ENCODE measurements around the gene DEFB124.
"Not testable (repeated sequence)": the region's sequence is repeated elsewhere in the genome, so short reads cannot be mapped to it uniquely, and the experiment has no call there.

The DEFB124 gene

GRCh38 chr20:31473331-31474096, 1.4 kb downstream of the DEFB124 start:
- TF ChIP-seq, protein P1, sequence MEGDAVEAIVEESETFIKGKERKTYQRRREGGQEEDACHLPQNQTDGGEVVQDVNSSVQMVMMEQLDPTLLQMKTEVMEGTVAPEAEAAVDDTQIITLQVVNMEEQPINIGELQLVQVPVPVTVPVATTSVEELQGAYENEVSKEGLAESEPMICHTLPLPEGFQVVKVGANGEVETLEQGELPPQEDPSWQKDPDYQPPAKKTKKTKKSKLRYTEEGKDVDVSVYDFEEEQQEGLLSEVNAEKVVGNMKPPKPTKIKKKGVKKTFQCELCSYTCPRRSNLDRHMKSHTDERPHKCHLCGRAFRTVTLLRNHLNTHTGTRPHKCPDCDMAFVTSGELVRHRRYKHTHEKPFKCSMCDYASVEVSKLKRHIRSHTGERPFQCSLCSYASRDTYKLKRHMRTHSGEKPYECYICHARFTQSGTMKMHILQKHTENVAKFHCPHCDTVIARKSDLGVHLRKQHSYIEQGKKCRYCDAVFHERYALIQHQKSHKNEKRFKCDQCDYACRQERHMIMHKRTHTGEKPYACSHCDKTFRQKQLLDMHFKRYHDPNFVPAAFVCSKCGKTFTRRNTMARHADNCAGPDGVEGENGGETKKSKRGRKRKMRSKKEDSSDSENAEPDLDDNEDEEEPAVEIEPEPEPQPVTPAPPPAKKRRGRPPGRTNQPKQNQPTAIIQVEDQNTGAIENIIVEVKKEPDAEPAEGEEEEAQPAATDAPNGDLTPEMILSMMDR (IDR thresholded peaks at IDR 0.05; ENCODE audit: insufficient read depth, low read depth, low read length, missing control alignments) = no peak
- no peak for DNase-seq (ENCODE audit: low read depth)
- H3K4me3 ChIP-seq (ENCODE audit: low read length) = no peak overlapping the region

DNA sequence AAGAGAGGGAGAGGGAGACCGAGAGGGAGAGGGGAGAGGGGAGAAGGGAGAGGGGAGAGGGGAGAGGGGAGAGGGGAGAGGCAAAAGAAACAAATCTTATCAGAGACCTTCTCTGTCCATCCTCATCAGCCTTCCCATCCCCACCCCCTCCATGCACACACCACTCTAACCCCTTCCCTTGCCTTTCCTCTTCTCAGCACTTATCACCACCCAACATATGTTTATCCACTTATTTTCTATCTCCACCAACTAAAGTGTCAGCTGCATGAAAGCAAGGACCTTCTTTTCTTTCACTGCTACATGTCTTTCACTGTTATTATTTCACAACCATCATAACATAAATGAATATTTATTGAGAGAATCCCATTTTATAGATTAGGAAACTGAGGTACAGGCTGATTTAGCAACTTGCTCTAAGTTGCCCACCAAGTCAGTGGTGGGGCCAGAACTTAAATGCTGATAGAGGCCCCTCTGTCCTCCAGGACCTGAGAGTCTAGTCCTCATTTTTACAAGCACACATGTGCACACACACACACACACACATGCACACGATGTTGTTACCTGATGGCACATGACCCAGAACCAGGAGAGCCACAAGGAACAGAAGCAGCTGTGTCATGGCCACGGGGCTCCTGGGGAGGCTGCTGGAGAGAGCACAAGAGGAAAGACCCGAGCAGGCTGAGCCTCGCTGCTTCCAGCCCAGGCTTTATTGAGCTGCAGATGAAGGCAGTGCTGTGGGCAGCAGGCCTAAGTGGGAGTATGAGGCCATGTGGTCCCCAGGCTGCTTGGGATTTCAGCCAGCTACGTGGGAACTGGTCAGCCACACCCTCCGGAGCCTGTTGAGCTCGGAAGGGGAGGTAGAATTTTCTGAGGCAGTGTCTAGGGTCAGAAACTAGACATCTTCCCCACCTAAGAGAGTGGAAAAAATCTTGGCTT, 2.3 kb downstream of the DEFB124 start:
- DNase-seq (ENCODE audit: low read depth) = no peak
- H3K4me3 ChIP-seq (ENCODE audit: low read length) = no peak overlapping the region
- TF ChIP-seq, protein P1 (IDR thresholded peaks at IDR 0.05; ENCODE audit: insufficient read depth, low read depth, low read length, missing control alignments) = no peak

DNA sequence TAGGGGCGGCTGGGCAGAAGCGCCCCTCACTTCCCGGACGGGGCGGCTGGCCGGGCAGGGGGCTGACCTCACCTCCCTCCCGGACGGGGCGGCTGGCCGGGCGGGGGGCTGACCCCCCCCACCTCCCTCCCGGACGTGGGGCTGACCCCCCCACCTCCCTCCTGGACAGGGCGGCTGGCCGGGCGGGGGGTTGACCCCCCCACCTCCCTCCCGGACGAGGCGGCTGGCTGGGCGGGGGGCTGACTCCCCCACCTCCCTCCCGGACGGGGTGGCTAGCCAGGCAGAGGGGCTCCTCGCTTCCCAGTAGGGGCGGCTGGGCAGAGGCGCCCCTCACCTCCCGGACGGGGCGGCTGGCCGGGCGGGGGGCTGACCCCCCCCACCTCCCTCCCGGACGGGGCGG, 4.0 kb downstream of the DEFB124 start:
- DNase-seq (ENCODE audit: low read depth); H3K4me3 ChIP-seq (ENCODE audit: low read length): not testable (repeated sequence)

DNA sequence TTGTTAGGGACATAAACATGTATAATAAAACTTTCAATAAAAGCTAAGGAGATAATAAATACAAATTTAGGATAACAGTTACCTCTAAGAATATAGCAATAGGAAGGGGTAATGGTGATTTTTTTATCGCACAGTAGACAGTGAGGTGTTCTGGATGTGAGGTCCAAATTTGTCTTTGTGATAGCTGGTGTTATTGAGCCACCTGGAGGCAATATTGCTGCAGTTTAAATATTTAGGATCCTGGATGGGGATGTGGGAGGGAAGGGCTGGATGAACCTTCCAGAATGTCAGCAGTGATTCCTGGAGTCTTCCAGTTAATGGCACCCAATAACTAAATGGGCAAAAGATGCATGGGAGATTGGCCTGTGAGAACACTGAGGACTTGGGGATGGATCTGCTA, 20.6 kb downstream of the DEFB124 start:
- TF ChIP-seq, protein P1 (IDR thresholded peaks at IDR 0.05; ENCODE audit: insufficient read depth, low read depth, low read length, missing control alignments) = no peak
- DNase-seq (ENCODE audit: low read depth) = no peak

GRCh38 chr20:31452575-31452974, 22.4 kb downstream of the DEFB124 start:
- DNase-seq (ENCODE audit: low read depth) = no peak
- TF ChIP-seq, protein P1 (IDR thresholded peaks at IDR 0.05; ENCODE audit: insufficient read depth, low read depth, low read length, missing control alignments) = no peak
- H3K4me3 ChIP-seq (ENCODE audit: low read length) = no peak overlapping the region

More for the DNA sequence above, 20.6 kb downstream of the DEFB124 start:
- H3K4me3 ChIP-seq (ENCODE audit: low read length) = no peak overlapping the region

DNA sequence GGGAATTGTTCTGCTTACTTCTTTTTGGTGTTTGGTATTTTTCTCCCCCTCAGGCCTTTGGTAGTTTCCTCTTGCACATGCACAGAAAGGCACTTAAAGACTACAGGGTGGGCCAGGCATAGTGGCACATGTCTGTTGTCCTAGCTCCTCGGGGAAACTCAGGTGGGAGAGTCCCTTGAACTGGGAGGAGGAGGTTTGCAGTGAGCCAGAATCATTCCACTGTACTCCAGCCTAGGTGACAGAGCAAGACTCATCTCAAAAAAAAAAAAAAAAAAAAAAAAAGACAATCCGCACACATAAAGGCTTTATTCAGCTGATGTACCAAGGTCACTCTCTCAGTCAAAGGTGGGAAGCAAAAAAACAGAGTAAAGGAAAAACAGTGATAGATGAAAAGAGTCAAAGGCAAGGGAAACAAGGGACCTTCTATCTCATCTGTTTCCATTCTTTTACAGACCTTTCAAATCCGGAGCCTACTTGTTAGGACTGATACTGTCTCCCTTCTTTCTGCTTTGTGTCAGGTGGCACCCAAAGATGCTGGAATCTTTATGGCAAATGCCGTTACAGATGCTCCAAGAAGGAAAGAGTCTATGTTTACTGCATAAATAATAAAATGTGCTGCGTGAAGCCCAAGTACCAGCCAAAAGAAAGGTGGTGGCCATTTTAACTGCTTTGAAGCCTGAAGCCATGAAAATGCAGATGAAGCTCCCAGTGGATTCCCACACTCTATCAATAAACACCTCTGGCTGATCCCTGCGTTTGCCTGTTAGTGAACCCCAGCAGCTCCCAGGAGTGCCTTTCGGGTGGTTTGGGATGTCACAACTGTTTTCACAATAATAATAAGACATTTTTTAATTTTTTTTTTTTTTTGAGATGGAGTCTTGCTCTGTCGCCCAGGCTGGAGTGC, 25.2 kb downstream of the DEFB124 start:
- TF ChIP-seq, protein P1 (IDR thresholded peaks at IDR 0.05; ENCODE audit: insufficient read depth, low read depth, low read length, missing control alignments) = no peak
- DNase-seq (ENCODE audit: low read depth) = no peak
- H3K4me3 ChIP-seq (ENCODE audit: low read length) = no peak overlapping the region
